Sigmoid colon (tissue), 4 donors: Measurements from ENCODE around the gene ADCY5.

Experiments used
- CTCF ChIP-seq, 4 experiments: fragments of 450-650 bp in 3 of 4; fragments of 200-600 bp in 1 of 4; IDR thresholded peaks; one replicate each; pipeline ENCODE4 v1.5.1; 2016 to 2019; ENCODE audit warnings: antibody characterized with exemption in 4 of 4, mild to moderate bottlenecking in 3 of 4, moderate library complexity in 2 of 4
- EP300 ChIP-seq, 4 donors: sonication (generic); formaldehyde crosslinking; IDR thresholded peaks; one replicate each; pipeline ENCODE4 v1.6.1; 2017; ENCODE audit warnings: antibody characterized with exemption in 4 of 4
- POLR2A ChIP-seq, 2 donors: fragments of 450-650 bp; IDR thresholded peaks; one replicate each; pipeline ENCODE4 v1.6.1; 2016; ENCODE audit warnings: antibody characterized with exemption in 2 of 2, mild to moderate bottlenecking in 2 of 2, moderate library complexity in 2 of 2
- POLR2AphosphoS5 ChIP-seq, 4 donors: sonication (generic); formaldehyde crosslinking; IDR thresholded peaks; one replicate each; pipeline ENCODE4 v1.6.1; 2017; ENCODE audit warnings: antibody characterized with exemption in 4 of 4

- TF ChIP-seq POLR2A (IDR thresholded peaks at IDR 0.05) (no peak), CTCF (IDR thresholded peaks at IDR 0.05) (no peak), POLR2AphosphoS5 (IDR thresholded peaks at IDR 0.05) (no peak), EP300 (IDR thresholded peaks at IDR 0.05) (no peak)
Measured at GRCh38 chr3:123399653-123400052, 49.2 kb downstream of the ADCY5 start.
